ENCODE results near the gene ZNF624. TPM values are rescaled to one million over a fixed set of nuclear protein-coding genes. Genes with fewer than 3 reads are reported as not detected.

Gene ZNF624
- 1.8 and 3.5 TPM in 2 replicates for total RNA-seq

DNA sequence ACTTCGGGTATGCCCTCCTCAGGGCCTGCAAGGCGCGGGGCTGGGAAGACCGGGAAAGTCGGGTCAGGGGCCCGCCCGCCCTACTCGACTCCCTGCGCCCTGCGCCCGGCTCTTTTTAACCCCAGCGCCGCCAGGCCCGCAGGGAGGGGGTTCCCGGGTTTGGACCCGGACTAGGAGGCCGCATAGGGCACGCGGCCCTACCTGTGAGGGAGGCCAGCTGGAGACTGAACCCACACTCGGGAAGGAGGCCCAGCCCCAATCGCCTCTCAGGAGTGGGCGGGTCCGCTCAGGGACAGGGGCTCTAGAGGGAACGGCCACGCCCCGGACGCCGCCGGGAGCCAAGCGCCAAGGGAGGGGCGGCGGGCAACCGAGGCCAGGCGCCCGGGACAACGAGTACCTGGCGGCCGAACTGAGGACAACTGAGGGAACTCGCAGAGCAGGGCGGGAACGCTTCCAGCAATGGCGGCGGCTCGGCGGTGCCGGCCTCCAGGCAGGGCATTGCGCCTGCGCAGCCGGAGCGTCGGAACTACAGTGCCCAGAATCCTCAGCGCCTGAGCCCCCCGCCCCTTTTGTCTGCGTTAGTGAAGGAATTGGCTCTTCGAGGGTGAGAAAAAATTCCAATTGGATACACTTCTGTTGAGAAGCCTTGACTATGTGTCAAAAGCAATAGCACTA is at the start of gene ZNF624:
ZNF624 (minus strand) TSS at position 484 of the 675 bp plus-strand sequence.

DNA sequence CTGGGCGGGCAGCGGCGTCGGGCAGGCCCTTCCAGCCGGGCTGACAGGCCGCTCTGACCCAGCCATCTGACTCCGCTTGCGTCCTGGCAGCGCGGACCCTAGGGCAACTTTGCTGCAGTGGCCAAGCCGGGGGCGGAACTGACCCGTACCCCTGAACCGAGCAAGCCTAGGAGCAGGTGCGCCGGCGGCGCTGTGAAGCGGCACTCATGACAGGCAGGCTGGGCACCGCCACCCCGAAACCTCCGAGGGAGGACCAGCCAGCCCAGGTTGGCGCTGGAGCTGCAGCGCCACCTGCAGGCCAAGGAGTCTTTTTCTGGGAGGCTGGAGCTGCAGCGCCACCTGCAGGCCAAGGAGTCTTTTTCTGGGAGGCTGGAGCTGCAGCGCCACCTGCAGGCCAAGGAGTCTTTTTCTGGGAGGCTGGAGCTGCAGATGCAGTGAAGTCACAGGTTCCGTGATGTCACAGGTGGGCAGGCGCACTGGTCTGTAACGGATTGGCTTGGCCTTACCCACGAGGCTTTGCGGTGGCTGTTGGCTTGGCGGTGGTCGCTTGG is 36.2 kb upstream of the ZNF624 start, which contains the start of gene CCDC144A:
CCDC144A (plus strand) TSS at position 511 of the 551 bp plus-strand sequence. CDS start 160 bp downstream, outside the sequence.

Other genes with a start within 250 kb of the ZNF624 start
- gene TRPV2, start 238.3 kb downstream of the ZNF624 start, total RNA-seq = 2.9 and 3.9 TPM in 2 replicates
- gene LRRC75A, start 161.7 kb downstream of the ZNF624 start, total RNA-seq = not detected in 2 replicates
- 3.4 and 5.9 TPM in 2 replicates for gene ZNF287, start 84.6 kb downstream of the ZNF624 start, total RNA-seq
- gene CCDC144A, start 36.4 kb upstream of the ZNF624 start, total RNA-seq = 0.14 and 0.19 TPM in 2 replicates

Measured in airway epithelial cell (primary cell).